ENCODE measurements around the gene YJU2.

Gene YJU2

DNA sequence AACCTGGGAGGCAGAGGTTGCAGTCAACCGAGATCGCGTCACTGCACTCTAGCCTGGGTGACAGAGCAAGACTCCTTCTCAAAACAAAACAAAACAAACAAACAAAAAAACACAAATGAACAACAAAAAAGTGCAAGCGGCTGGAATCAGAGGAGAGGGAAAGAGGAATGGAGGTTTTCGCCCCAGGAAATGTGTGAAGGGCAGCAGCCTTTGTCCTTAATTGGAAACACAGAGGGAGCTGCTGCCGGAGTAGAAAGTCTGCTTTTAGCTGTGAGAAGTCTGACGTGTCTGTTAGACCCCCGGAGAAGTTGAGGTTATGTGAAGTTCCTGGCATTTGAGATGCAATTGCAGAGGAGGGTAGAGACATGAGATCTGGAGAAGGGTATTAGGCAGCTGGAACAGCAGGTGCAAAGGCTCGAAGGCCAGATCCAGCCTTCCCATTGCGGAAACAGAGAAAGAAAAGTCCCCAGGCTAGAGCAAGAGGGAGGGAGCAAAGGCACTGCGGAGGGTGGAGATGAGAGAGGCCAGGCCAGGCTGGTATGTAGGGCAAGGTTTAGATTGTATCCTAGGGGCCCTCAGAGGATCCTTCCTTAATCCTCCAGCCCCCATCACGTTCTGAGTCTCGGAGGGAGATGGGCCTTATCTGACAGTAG lies 54.8 kb downstream of the YJU2 start:
- DNase-seq = no peak

DNA sequence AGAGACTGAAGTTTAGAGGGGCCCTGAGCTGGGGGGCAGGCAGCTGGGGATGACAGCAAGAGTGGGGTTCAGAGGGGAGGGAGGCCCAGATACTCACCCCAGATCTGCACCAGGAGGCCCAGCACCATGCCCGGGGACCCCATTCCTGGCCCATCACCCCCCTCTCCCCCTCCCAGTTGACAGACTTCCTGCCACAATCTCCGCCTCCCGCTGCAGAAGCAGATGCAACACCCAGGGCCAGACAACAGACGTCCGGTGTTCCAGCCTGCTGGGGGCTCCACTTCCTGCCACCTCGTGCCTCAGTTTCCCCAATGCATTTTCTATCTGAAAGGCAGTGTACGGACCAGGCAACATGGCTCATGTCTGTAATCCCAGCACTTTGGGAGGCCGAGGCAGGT lies 55.4 kb downstream of the YJU2 start, which contains the start of gene TMIGD2:
Gene TMIGD2 (minus strand): TSS at position 147 of the 398 bp plus-strand sequence. CDS start 4 bp downstream, at position 143.
- DNase-seq = no peak

DNA sequence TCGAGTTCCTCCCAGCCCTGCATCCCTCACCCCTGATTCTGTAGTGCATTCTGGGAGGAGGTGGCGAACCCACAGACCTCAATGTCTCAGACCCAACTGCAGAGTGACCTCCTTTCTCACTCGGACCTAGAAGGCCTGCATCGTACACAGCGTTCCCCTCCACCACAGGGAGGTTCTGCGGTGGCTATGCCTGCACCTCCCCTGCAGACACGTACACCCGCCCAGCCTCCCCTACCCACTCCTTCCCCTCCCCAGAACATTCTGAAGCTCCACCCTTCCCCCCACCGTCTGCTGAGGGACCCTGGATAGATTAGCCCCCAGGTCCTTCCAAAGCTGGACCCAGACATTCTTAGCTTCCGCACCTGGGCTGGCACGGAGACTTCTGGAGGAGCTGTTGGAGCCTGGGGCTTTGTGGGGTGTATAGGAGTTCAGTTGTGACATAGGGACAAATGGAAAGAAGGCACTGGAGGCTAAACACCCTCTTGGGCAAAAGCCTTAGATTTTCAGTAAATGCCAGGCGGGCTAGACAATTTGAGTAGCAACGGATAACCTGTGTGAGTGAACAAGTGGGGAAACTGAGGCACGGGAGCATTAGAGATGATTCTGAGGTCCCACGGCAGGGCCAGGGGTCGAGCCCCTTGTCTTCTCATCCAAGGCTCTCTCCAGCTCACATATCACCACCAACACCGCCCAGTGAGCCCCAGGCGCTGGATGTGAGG lies 57.1 kb downstream of the YJU2 start:
- no peak for DNase-seq

DNA sequence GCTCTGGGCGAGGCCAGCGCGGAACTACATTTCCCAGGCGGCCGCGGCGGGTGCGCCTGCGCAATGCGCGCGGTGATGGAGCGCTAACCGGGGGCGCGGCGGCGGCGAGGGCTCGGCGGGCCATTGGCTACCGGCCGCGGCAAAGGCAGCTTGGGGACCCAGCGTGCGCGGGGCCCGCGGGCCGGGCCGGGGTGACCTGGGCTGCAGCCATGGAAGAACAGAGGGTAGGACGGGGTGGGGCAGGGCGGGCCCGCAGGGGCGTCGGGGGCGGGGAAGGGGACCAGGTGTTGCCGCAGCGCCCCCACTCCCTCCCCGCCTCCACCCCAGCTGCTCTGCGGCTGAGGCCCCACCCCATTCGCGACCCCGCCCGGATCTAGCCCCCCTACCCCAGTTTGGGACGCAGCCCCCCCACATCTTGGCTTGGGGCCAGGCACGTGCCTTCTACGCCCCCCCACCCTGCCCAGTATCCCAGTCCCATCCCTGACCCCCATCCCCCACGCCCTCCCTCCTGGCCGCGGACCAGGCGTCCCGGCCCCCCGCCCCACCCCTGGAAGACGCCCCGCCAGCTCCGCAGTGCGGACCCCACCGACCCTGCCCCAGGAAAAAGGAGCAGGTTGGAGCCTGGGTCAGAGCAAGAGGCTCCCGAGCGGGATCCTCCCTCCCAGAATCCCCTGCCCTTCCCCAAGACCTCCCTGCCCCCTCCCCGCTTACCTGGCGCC lies 57.8 kb downstream of the YJU2 start, which contains the start of gene FSD1:
Gene FSD1 (plus strand): TSS at position 61 of the 719 bp plus-strand sequence. CDS start 149 bp downstream, at position 210.
- peak; percentile 43 for DNase-seq

DNA sequence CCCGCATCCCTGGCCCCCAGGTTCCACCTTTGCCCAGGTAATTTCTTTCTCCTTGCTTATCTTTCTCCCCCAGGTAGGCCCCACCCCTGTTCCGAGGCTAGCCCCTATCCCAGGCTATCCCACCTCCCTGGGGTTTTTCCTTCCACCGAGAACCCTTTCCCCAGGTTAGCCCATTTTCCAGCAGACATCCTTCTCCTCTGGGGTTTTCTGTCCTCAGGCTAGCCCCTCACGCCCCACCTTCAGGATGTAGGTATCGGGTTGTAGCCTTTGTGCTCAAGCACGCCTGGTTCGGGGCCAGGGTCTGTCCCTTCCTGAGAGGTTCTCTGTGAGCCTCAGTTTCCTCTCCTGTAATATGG lies 58.4 kb downstream of the YJU2 start:
- no peak for DNase-seq

DNA sequence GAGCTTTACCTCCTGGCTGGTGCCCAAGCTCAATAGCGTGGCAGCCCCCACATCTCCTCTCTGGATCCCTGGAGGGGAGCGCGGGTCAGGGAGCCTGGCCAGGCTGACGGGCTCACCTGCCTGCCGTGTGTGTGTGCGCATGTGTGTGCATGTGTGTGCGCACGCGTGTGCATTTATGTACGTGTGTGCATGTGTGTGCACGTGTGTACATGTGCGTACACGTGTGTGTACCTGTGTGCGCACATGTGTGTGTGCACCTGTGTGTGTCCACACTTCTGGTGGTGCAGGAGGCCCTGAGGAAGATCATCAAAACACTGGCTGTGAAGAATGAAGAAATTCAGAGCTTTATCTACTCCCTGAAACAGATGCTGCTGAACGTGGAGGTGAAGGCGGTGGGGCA lies 58.8 kb downstream of the YJU2 start:
- no peak for DNase-seq

DNA sequence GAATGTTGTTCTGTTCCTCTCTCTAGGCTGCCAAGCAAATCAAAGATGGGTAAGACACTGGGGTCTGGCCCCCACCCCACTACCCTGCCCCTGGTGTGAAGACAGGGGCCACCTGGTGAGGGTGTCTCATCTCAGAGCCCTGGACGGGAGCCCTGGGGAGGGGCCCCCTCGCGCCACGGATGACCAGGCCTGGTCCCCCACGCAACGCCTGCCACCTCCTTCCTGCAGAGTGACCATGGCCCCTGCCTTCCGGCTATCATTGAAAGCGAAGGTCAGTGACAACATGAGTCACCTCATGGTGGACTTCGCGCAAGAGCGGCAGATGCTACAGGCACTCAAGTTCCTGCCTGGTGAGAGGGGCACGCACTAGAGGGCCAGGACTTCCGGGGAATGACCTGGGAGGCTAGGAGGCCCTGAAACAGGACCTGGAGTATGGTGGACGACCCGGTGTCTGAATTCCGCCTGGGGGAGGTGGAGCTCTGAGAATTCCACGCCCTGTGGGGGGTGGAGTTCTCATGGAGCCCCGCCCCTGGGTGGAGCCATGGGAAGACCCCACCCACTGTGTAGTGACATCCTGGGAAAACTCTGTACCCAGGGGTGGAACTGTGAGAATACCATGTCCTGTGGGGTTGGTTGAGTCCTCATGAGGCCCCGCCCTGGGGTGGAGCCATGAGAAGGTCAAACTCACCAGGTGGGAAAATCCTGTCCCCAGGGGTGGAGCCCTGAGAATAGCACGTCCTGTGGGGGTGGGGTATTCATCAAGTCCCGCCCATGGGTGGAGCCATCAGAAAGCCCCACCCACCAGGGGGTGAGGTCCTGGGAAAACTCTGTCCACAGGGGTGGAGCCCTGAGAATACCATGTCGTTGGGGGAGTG lies 63.6 kb downstream of the YJU2 start:
- DNase-seq = no peak

DNA sequence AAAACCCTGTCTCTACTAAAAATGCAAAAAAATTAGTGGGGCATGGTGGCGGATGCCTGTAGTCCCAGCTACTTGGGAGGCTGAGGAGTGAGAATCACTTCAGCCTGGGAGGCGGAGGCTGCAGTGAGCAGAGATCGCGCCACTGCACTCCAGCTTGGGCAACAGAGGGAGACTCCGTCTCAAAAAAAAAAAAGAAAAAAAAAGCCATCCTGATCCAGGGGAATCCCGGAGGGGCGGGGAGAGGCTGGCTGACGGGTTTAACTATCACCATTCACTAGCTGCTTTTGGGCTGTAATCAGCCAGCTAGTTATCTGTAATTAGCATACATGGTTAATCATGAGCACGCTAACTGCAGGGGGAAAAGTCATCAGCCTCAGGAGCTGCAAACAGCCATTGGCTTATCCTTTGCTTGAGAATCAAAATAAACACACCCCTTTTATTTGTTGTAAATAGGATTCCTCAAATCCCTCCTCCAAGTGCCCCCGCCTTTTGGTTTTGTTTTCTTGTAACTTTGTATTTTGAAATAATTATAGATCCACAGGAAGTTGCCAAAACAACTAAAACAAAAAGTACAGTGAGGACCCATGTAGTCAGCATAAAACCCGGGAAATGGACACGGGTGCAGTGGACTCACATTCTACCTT lies 67.1 kb downstream of the YJU2 start:
- DNase-seq = peak; percentile 70

DNA sequence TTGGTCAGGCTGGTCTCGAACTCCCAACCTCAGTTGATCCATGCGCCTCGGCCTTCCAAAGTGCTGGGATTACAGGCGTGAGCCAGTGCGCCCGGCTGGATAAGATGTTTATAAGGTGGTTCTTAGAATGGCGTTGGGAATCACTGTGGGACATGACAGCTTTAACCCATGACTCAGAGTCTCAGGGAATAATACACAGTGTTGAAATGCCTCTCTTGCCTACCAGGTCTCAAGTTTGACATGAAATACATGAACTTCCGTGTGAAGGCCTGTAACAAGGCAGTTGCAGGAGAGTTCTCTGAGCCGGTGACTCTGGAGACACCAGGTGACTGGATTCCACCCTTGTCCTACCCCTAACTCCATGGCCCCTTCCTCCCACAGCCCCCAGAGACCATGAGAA lies 70.1 kb downstream of the YJU2 start:
- no peak for DNase-seq

DNA sequence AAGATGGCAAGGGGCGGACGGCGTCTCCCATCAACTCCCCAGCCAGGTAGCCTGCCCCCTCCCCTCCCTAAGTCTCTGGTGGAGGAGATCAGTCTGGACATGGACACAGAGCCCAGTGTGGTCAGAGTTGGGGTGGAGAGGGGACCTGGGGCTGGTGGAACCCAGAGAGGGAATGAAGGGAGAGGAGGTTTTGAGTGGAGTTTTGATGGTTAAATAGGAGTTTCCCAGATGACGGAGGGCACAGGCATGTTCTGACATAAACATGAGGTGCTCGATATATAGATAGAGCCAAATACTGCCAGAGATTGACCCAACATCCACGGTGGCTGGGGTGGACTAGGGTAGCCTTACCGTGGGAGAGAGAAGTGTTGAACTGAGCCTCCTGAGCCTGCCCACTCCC lies 71.6 kb downstream of the YJU2 start:
- DNase-seq = no peak
